HG02852 (cell line): Measurements from ENCODE around the gene STK38.
"Not testable (repeated sequence)": the region's sequence is repeated elsewhere in the genome, so short reads cannot be mapped to it uniquely, and the experiment has no call there.

Experiments
- ATAC-seq: cut with Tn5 transposase; IDR thresholded peaks from one replicate; pipeline ENCODE4 v1.9.1; 2021; ENCODE audit warnings: mild to moderate bottlenecking, moderate library complexity; ENCODE audit not compliant: unreplicated experiment

The STK38 gene

GRCh38 chr6:36491378-36491965, 55.8 kb downstream of the STK38 start:
- ATAC-seq, result no peak

DNA sequence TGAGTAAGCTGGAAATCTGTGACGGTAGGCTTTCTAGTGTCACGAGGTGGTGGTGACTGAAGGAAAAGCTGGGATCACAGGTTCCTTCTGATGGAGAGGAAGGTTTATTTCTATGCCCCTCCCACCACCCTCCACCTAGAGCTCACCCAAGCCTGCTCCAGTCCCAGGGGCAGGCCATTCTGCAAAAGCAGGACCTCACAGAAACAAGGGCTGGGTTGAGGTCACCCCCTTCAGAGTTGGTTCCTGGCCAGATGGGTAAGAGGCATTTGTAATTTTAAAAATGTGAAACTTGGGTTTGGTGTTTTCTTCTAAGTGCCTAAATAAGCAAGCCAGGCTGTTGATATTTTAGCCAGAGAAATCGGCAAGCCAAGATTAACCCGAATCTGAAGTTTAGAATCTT, 57.9 kb downstream of the STK38 start:
- no peak for ATAC-seq

- no peak for ATAC-seq
Observed at GRCh38 chr6:36488221-36488620, 59.1 kb downstream of the STK38 start.

GRCh38 chr6:36487698-36488097, 59.6 kb downstream of the STK38 start:
- no peak for ATAC-seq

GRCh38 chr6:36484736-36485135, 62.5 kb downstream of the STK38 start:
- no peak for ATAC-seq

DNA sequence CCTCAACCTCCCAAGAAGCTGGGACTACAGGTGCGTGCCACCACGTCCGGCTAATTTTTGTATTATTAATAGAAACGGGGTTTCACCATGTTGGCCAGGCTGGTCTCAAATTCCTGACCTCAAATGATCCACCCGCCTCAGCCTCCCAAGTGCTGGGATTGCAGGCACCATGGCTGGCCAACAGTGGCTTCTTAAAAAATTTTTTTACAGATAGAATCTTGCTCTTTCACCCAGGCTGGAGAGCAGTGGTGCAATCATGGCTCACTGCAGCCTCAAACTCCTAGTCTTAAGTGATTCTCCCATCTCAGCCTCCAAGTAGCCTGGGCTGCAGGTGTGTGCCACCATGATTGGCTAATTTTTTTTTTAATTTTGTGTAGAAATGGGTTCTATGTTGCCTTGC, 64.0 kb downstream of the STK38 start:
- ATAC-seq, result not testable (repeated sequence)

- no peak for ATAC-seq
Observed at GRCh38 chr6:36479256-36479655, 68.0 kb downstream of the STK38 start.

DNA sequence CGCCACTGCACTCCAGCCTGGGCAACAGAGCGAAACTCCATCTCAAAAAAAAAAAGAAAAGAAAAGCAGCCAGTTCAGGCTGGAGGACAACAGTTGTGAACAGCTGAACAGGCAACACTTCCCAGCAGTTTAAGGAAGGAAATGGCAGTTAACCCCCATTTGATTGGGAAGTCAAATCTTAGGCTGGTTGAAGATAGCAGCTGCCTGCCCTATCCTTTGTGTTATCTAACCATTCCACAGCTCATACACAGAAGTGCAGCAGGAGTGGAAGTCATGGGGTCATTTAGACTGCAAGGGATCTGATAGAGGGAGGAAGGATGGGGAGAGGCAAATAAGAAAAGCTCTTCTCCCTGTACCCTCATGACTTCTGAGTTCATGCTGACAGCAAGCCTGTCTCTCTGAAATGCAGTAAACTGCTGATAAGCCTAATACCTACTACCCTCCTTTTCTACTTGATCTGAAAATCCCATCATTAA, 69.2 kb downstream of the STK38 start:
- no peak for ATAC-seq

GRCh38 chr6:36469946-36470345, 77.3 kb downstream of the STK38 start:
- ATAC-seq, result no peak

GRCh38 chr6:36469148-36469661, 78.1 kb downstream of the STK38 start:
- ATAC-seq, result no peak

- ATAC-seq, result no peak
Observed at GRCh38 chr6:36467625-36468024, 79.7 kb downstream of the STK38 start.

DNA sequence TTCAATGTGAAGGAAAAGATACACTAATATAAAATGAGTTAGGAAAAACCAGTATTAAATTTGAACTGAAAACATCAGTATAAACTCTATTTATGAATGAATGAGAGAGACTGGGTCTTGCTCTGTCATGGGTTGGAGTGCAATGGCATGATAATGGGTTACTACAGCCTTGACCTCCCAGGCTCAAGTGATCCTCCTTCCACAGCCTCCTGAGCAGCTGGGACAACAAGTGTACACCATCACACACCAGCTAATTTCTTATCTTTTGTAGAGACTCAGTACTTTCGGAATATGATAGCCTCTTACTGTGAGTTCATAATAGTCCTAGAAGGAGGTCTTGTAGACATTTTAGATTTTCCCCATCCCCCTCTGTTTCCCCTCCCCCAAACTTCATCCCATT, 83.0 kb downstream of the STK38 start:
- no peak for ATAC-seq

DNA sequence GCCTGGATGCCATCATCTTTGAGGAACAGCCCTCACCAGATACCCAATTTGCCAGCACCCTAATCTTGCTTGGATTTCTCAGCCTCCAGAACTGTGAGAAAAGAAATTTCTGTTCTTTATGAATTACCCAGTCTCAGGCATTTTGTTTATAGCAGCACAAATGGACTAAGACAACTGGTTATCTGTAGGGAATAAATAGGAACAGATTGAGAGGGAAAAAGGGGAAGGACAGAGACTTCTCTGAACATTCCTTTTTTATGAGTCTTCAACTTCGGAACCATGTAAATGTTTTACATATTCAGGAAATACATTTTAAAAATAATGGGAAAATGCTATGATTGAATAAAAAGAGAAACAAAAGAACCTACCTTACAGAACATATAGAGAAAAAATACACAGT, 83.6 kb downstream of the STK38 start:
- ATAC-seq, result no peak

DNA sequence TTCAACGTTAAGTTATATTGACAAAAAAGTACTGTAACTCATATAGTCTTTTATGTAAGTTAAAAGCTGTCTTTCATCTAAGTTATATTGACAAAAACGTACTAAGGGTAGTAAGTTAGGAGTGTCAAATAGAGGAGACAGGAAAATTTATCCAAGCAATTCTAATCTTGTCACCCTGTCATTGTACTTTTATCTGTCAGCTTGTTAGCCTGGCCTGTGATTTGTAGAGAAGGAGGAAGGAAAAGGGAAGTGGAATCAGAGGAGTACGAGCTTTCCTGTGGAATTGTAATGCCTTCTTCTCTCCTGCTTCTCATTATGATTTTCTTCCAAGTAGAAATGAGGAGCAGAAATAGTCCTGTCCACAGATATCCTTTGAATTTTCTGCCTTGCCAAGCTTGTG, 85.6 kb downstream of the STK38 start:
- no peak for ATAC-seq

- no peak for ATAC-seq
Observed at GRCh38 chr6:36460916-36461315, 86.4 kb downstream of the STK38 start.

DNA sequence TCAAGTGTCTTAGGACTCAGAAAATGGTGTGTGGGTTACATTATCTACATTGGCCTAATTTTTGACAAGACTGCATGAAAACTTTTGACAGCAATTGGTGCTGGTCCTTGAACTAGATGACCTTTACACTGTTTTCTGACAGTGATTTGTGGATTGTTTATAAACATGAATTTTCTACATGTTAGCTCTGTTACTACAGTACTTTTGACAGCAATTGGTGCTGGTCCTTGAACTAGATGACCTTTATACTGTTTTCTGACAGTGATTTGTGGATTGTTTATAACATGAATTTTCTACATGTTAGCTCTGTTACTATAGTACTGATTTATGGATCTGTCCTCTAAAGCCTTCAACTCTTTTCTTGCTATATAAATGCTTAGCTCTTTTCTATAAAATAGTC, 87.8 kb downstream of the STK38 start:
- ATAC-seq, result no peak

GRCh38 chr6:36455486-36456027, 91.7 kb downstream of the STK38 start:
- ATAC-seq, result no peak

DNA sequence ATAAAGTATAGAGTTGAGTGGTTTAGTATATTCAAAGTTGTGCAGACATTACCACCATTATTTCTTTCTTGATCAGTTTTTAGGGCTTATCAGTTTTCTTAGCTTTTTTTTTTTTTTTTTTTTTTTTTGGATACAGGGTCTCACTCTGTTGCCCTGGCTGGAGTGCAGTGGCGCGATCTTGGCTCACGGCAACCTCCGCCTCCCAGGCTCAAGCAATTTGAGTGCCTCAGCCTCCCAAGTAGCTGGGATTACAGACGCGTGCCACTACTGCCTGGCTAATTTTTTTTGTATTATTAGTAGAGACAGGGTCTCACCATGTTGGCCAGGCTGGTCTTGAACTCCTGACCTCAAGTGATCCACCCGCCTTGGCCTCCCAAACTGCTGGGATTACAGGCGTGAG, 94.4 kb downstream of the STK38 start:
- ATAC-seq, result not testable (repeated sequence)

- ATAC-seq, result not testable (repeated sequence)
Observed at GRCh38 chr6:36449173-36449572, 98.1 kb downstream of the STK38 start.

DNA sequence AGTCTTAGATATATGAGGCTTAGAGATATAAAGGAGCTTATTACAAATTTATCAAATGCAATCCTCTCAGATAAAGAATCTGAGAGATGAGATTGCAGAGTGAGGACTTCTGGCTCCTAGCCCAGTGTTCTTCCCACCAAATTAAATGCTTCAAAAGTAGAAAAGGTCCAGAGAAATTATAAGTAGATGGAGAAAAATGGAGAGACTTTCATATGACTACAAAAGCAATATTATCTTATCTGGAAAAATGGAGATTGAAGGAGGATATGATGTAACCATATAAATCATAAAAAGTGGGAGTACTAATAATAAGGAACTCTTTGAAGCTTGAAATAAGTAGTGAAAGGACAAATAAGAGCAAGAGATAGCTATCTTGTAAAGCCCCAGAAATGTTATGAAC, 101.7 kb downstream of the STK38 start:
- ATAC-seq, result no peak

- ATAC-seq, result no peak
Observed at GRCh38 chr6:36444470-36444869, 102.8 kb downstream of the STK38 start.
